Omental fat pad (tissue), 4 donors: ENCODE results near the gene GKN2. TPM values are rescaled to one million over a fixed set of nuclear protein-coding genes. Genes with fewer than 3 reads are reported as not detected.

Experiments used
- ATAC-seq: fragments of 150-250 bp; one replicate; pipeline ENCODE4 v1.9.1; 2016; ENCODE audit warnings: mild to moderate bottlenecking, moderate library complexity; ENCODE audit not compliant: low FRiP score
- DNase-seq: peaks from one replicate; pipeline ENCODE4 v3.0.0-alpha.2; 2019; ENCODE audit warnings: low spot score
- total RNA-seq, 4 donors: library from RNA; depleted of rRNA; stranded (reverse); fragments of >200 nt; gene quantifications; one replicate each; pipeline ENCODE4 v1.1.0, GENCODE V29; 2016
- TF ChIP-seq, protein P1 (sequence below), 3 donors: fragments of 450-650 bp; IDR thresholded peaks; one replicate each; pipeline ENCODE4 v1.5.1; 2016 to 2017; ENCODE audit warnings: antibody characterized with exemption in 3 of 3, mild to moderate bottlenecking in 3 of 3, moderate library complexity in 2 of 3

Gene GKN2
- total RNA-seq, 4 donors from 2014 or later, result not detected

DNA sequence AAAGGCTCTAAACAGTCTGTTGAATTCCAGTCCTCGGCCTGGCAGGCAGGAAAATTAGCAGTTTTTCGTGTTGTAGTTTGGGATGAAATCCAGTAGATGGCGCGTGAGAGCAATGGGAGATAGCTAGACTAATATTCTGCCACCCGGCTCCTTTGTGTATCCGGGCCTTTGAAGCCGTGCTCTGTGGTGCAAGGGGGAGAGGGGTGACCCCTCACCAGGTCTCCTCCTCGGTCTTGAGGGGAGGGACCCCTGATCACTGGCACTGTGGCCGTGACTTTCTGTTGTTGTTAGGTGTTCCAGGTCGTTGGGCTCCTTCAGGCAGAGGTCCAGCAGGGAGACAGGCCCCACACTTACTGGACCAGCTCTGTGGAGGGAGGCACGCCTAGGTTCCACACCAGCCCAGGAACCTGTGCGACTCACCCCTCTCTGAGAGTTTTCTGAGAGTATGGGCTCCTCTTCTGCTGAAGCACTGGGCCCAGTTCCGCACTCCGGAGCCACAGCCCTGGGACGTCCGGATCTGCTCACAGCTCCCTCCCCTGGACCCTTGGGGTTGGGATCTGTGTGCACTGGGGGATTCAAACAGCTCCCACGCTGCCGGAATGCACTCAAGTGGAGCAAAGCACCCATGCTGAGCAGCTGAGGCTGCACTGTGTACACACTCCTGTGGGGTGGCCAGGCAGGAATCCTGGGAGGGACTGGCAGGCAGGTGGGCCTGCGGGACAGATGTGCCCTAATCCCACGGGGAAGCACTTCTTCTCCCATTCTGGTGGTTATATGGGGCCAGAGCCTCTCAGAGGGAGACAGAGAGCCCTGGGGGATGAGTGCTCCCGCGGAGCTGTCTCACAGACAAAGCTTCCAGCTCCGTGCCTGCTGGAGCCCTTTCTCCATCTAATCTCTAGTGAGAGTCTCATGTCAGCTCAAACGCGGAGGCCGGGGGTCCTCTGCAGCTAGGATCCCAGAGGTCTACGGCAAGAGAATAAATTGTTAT is 8.8 kb downstream of the GKN2 start:
- ATAC-seq, result peak; percentile 70
- peak; percentile 31 for DNase-seq
- TF ChIP-seq, protein P1, sequence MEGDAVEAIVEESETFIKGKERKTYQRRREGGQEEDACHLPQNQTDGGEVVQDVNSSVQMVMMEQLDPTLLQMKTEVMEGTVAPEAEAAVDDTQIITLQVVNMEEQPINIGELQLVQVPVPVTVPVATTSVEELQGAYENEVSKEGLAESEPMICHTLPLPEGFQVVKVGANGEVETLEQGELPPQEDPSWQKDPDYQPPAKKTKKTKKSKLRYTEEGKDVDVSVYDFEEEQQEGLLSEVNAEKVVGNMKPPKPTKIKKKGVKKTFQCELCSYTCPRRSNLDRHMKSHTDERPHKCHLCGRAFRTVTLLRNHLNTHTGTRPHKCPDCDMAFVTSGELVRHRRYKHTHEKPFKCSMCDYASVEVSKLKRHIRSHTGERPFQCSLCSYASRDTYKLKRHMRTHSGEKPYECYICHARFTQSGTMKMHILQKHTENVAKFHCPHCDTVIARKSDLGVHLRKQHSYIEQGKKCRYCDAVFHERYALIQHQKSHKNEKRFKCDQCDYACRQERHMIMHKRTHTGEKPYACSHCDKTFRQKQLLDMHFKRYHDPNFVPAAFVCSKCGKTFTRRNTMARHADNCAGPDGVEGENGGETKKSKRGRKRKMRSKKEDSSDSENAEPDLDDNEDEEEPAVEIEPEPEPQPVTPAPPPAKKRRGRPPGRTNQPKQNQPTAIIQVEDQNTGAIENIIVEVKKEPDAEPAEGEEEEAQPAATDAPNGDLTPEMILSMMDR (IDR thresholded peaks at IDR 0.05), result peak in 1 of 3 donors; percentile 34

DNA sequence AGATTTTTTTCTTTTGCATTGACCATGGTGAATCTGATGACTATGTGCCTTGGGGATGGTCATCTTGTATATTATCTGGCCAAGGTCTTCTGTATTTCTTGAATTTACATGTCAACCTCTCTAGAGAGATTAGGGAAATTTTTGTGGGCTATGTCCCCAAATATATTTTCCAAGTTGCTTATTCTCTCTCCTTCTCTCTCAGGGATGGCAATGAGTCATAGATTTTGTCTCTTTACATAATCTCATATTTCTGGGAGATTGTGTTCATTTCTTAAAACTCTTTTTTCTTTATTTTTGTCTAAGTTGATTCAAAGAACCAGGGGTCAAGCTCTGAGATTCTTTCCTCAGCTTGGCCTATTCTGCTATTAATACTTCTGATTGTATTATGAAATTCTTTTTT is 9.9 kb downstream of the GKN2 start:
- ATAC-seq, result no peak
- TF ChIP-seq, protein P1 (IDR thresholded peaks at IDR 0.05), result no peak
- DNase-seq, result no peak

DNA sequence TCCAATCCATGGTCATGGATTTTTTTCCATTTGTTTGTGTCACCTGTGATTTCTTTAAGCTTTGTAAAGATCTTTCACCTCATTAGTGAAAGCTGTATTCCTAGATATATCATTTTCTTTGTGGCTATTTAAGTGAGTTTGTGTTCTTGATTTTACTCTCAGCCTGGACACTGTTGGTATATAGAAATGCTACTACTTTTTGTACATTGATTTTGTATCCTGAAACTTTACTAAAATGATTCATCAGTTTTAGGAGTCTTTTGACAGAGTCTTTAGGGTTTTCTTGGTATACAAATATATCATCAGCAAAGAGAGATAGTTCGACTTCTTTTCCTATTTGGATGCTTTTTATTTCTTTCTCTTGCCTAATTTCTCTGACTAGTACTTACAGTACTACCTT is 12.3 kb downstream of the GKN2 start:
- ATAC-seq (no peak), DNase-seq (no peak)
- TF ChIP-seq, protein P1 (IDR thresholded peaks at IDR 0.05), result no peak

DNA sequence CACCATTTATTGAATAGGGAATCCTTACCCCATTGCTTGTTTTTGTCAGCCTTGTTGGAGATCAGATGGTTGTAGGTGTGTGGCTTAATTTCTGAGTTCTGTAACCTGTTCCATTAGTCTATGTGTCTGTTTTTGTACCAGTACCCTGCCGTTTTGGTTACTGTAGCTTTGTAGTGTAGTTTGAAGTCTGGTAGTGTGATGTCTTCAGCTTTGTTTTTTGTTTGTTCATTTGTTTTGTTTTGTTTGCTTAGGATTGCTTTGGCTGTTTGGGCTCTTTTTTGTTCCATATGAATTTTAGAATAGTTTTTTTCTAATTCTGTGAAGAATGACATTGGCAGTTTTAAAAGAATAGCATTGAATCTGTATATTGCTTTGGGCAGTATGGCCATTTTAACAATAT is 12.7 kb downstream of the GKN2 start:
- no peak for DNase-seq
- TF ChIP-seq, protein P1 (IDR thresholded peaks at IDR 0.05), result no peak
- no peak for ATAC-seq

DNA sequence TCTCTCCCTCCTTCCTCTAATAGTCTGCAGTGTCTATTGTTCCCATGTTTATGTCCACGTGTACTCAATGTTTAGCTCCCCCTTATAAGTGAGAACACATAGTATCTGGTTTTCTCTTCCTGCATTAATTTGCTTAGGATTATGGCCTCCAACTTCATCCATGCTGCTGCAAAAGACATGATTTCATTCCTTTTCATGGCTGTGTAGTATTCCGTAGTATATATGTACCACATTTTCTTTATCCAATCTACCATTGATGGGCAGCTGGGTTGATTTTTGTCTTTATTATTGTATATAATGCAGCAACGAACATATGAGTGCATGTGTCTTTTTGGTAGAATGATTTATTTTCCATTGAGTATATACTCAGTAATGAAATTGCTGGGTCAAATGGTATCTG is 13.8 kb downstream of the GKN2 start:
- ATAC-seq, result no peak
- TF ChIP-seq, protein P1 (IDR thresholded peaks at IDR 0.05), result no peak
- no peak for DNase-seq

DNA sequence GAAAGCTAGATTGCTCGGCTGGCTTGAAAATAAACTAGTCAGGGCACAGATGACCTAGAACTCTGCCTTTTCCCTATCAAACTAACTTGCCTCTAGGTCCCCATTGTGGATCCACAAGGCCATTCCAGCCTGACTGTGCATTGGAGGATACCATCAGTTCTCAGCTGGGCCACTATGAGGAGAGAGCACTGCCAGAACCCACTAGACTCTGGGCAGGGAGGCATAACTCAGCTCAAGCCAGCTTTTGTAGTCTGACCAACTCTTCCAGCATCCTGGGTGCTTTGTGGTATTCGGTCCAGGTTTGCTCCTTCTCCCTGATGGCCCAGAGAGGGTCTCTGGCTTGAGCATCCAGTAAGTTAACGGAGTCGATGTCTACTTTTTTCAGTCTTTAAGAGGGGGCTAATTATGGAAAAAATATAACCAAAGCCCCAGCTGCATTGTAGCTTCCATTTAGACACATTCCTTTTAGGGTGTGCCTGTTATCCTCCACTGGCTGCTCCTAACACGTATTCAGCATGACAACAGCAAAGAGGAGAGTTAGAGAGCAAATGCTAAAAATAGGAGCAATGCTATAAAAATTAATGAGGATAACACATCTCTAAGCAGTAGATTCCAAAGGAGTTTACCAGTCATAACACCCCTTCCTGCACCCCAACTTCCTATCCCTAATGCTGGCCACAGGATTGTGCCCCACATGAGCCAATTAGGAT is 15.2 kb downstream of the GKN2 start:
- DNase-seq, result no peak
- TF ChIP-seq, protein P1 (IDR thresholded peaks at IDR 0.05), result no peak
- no peak for ATAC-seq
